Mesenchymal stem cell (in vitro differentiated cells and primary cell): ENCODE results near the gene MYG1.
A peak's percentile ranks its signal among the peaks of the same experiment; 100 is the strongest.

ENCODE experiments used
- DNase-seq: peaks from one replicate; pipeline ENCODE4 v3.0.0-alpha.2; 2013
- H2AFZ ChIP-seq: one replicate; pipeline ENCODE4 v1.6.1; 2013; ENCODE audit warnings: low read depth, mild to moderate bottlenecking, control low read depth, inconsistent platforms, low read length, moderate library complexity
- H2AK5ac ChIP-seq: 2 replicates; pipeline ENCODE4 v1.6.1; 2013; ENCODE audit warnings: low read length, moderate library complexity, mild to moderate bottlenecking, inconsistent platforms; ENCODE audit not compliant: severe bottlenecking
- H2BK120ac ChIP-seq: one replicate; pipeline ENCODE4 v1.6.1; 2013; ENCODE audit warnings: low read depth, mild to moderate bottlenecking, inconsistent platforms, low read length, moderate library complexity
- H2BK12ac ChIP-seq, 2 experiments: one replicate each; pipeline ENCODE4 v1.6.1; 2013; ENCODE audit warnings: inconsistent platforms in 2 of 2, low read length in 2 of 2, mild to moderate bottlenecking in 2 of 2, moderate library complexity in 2 of 2, control low read depth in 1 of 2
- H2BK15ac ChIP-seq: one replicate; pipeline ENCODE4 v1.6.1; 2013; ENCODE audit warnings: mild to moderate bottlenecking, low read depth, inconsistent platforms; ENCODE audit not compliant: poor library complexity, severe bottlenecking
- H2BK5ac ChIP-seq: 2 replicates; pipeline ENCODE4 v1.6.1; 2013; ENCODE audit warnings: low read depth, mild to moderate bottlenecking, low read length, control low read depth, inconsistent platforms; ENCODE audit not compliant: poor library complexity, severe bottlenecking
- H3K14ac ChIP-seq, 2 experiments: one replicate each; pipeline ENCODE4 v1.6.1; 2013; ENCODE audit warnings: inconsistent platforms in 2 of 2, low read length in 2 of 2, control low read depth in 1 of 2, mild to moderate bottlenecking in 1 of 2, moderate library complexity in 1 of 2
- H3K18ac ChIP-seq, 2 experiments: one replicate each; pipeline ENCODE4 v1.6.1; 2013; ENCODE audit warnings: inconsistent platforms in 2 of 2, low read length in 2 of 2, control low read depth in 1 of 2, low read depth in 1 of 2, mild to moderate bottlenecking in 1 of 2
- H3K23ac ChIP-seq, 2 experiments: one replicate each; pipeline ENCODE4 v1.6.1; 2013; ENCODE audit warnings: inconsistent platforms in 2 of 2, low read length in 2 of 2, mild to moderate bottlenecking in 2 of 2, moderate library complexity in 2 of 2, control low read depth in 1 of 2
- H3K27ac ChIP-seq: 2 replicates; pipeline ENCODE4 v1.5.1; 2013; ENCODE audit warnings: mild to moderate bottlenecking, moderate library complexity, low read length, control low read depth, inconsistent platforms; ENCODE audit not compliant: poor library complexity, severe bottlenecking
- H3K27me3 ChIP-seq, 2 experiments: 2 replicates each; pipeline versions ENCODE4 v1.6.1 to v1.7.0; 2013; ENCODE audit warnings: low read length in 2 of 2, mild to moderate bottlenecking in 2 of 2, moderate library complexity in 2 of 2, control low read depth in 1 of 2, inconsistent platforms in 1 of 2; ENCODE audit not compliant: control insufficient read depth in 1 of 2, insufficient read depth in 1 of 2
- H3K36me3 ChIP-seq, 2 experiments: 2 replicates each; pipeline versions ENCODE4 v1.6.1 to v1.7.0; 2013; ENCODE audit warnings: low read length in 2 of 2, control low read depth in 1 of 2, inconsistent platforms in 1 of 2, low read depth in 1 of 2, mild to moderate bottlenecking in 1 of 2; ENCODE audit not compliant: insufficient read depth in 2 of 2, control insufficient read depth in 1 of 2
- H3K4ac ChIP-seq, 2 experiments: one replicate each; pipeline ENCODE4 v1.6.1; 2013; ENCODE audit warnings: inconsistent platforms in 2 of 2, low read length in 2 of 2, mild to moderate bottlenecking in 2 of 2, moderate library complexity in 2 of 2, control low read depth in 1 of 2, low read depth in 1 of 2
- H3K4me1 ChIP-seq: 2 replicates; pipeline ENCODE4 v1.6.1; 2013; ENCODE audit warnings: low read depth, low read length, control low read depth; ENCODE audit not compliant: control insufficient read depth, insufficient read depth
- H3K4me2 ChIP-seq: 2 replicates; pipeline ENCODE4 v1.6.1; 2013; ENCODE audit warnings: low read length, mild to moderate bottlenecking, inconsistent platforms; ENCODE audit not compliant: poor library complexity, severe bottlenecking
- H3K4me3 ChIP-seq, 2 experiments: 2 replicates each; pipeline versions ENCODE4 v1.5.1 to v1.7.0; 2013; ENCODE audit warnings: low read length in 2 of 2, mild to moderate bottlenecking in 2 of 2, control low read depth in 1 of 2, low read depth in 1 of 2; ENCODE audit not compliant: insufficient read depth in 1 of 2
- H3K79me1 ChIP-seq: replicated peaks from 2 replicates; pipeline ENCODE4 v1.6.1; 2013; ENCODE audit warnings: mild to moderate bottlenecking, control low read depth, low read length, inconsistent platforms; ENCODE audit not compliant: poor library complexity, severe bottlenecking
- H3K9ac ChIP-seq: 2 replicates; pipeline ENCODE4 v1.7.0; 2013; ENCODE audit warnings: mild to moderate bottlenecking, low read length, moderate library complexity
- H3K9me3 ChIP-seq: 2 replicates; pipeline ENCODE4 v1.7.0; 2013; ENCODE audit warnings: mild to moderate bottlenecking, low read length; ENCODE audit not compliant: control insufficient read depth
- H4K8ac ChIP-seq: one replicate; pipeline ENCODE4 v1.6.1; 2013; ENCODE audit warnings: inconsistent platforms, mild to moderate bottlenecking, low read length, moderate library complexity
- H4K91ac ChIP-seq: one replicate; pipeline ENCODE4 v1.6.1; 2013; ENCODE audit warnings: mild to moderate bottlenecking, low read length, inconsistent platforms
- WGBS: methylation state at CpG from one replicate; pipeline ENCODE4 v1.1.7; 2013; ENCODE audit warnings: mixed read lengths; 5-methylcytosine and 5-hydroxymethylcytosine counted together

The MYG1 gene

DNA sequence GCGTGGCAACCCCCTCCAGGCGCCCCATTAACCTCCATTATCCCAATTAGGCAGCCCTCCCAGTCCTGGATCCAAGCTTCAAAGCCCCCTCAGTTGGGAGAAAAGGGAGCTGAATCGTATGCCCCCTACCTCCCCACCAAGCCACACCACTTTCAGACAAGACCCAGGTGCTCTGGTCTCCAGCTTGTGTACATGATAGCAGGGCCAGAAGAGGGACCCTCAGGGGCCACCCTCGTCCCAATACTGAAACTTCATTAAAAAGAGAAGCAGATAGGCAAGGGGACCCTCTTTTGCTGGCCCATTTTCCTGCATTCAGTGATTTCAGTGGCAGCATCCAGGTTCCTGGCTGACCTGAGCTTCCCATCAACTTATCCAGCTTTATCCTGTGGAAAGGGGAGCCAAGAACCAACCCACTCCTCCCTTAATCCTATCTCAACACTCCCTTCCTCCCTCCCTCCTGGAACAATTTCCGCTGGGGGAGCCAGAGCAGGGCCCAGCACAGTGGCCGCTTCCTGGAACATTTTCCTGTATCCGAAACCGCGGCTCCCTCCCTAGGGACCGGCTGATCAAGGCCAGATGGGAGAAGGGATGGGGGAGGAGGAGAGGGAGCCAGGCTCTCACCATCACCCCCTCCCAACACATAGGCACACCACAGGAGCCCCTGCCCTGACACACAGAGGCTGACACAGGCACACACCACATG is 46.1 kb downstream of the MYG1 start:
- H3K27ac ChIP-seq: peak overlapping the region; percentile 6
- peak overlapping the region; percentile 59 for H2BK120ac ChIP-seq
- DNase-seq: peak; percentile 56
- H4K91ac ChIP-seq: peak overlapping the region; percentile 48
- H3K9ac ChIP-seq: peak overlapping the region; percentile 87
- peaks cover 0 to 6% of the 10 kb centered on the region in 2 experiments for H3K27me3 ChIP-seq
- peak overlapping the region; percentile 13 for H2AK5ac ChIP-seq
- peak overlapping the region; percentile 95 for H3K4me2 ChIP-seq
- peak overlapping the region; percentile 89 to 96 for H3K18ac ChIP-seq
- peak overlapping the region; percentile 54 for H4K8ac ChIP-seq
- H3K4me1 ChIP-seq: peaks cover 14% of the 10 kb centered on the region
- H3K9me3 ChIP-seq: no peaks in the 10 kb centered on the region
- no peak overlapping the region for H2BK15ac ChIP-seq
- H2BK5ac ChIP-seq: no peak overlapping the region
- peak overlapping the region; percentile 54 to 82 for H3K4ac ChIP-seq
- 6% methylated on average over 6 of the region's 10 CpGs for WGBS
- H3K79me1 ChIP-seq: no peaks in the 10 kb centered on the region
- H2AFZ ChIP-seq: peak overlapping the region; percentile 47
- no peak overlapping the region for H3K14ac ChIP-seq
- peak overlapping the region in 1 of 2 experiments; percentile 70 for H2BK12ac ChIP-seq
- no peaks in the 10 kb centered on the region for H3K36me3 ChIP-seq
- H3K23ac ChIP-seq: no peak overlapping the region
- peak overlapping the region; percentile 54 to 87 for H3K4me3 ChIP-seq

DNA sequence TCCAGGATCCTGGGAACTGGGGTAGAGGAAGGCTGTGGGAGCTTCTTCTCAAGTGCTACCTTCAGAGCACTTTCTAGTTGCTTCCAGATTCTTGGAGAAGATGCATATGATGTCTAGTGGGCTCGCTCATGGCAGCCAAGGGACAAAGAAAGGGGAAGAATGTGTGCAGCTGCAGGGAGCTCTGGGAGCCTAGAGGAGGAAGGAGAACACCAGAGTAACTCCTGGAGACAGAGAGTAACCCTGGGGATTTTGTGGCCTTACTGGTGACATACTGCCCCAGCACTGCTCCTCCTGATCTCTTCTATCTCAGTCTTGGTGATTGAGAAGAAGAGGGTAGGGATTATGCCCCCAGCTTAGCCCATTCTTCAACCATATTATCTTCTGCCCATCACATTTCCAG is 47.0 kb downstream of the MYG1 start:
- no peak for DNase-seq
- Histone ChIP-seq H3K27me3 (no peaks in the 10 kb centered on the region), H3K79me1 (no peaks in the 10 kb centered on the region), H3K4me1 (peaks cover 14% of the 10 kb centered on the region), H3K4me2 (no peak overlapping the region), H2BK120ac (no peak overlapping the region), H4K8ac (no peak overlapping the region), H2AK5ac (no peak overlapping the region), H3K9me3 (no peaks in the 10 kb centered on the region), H2AFZ (peak overlapping the region; percentile 18), H4K91ac (no peak overlapping the region), H3K9ac (no peak overlapping the region), H2BK15ac (no peak overlapping the region), H3K14ac (no peak overlapping the region), H2BK12ac (peak overlapping the region; percentile 7 to 47), H3K4ac (no peak overlapping the region), H2BK5ac (no peak overlapping the region), H3K36me3 (no peaks in the 10 kb centered on the region), H3K4me3 (no peak overlapping the region), H3K27ac (no peak overlapping the region), H3K18ac (no peak overlapping the region), H3K23ac (no peak overlapping the region)
- WGBS: 63% methylated on average over 1 of the region's 1 CpG

GRCh38 chr12:53347905-53348304 is 48.4 kb downstream of the MYG1 start:
- no peak overlapping the region for H3K4me3 ChIP-seq
- H3K27ac ChIP-seq: no peak overlapping the region
- no peaks in the 10 kb centered on the region for H3K27me3 ChIP-seq
- H3K9ac ChIP-seq: no peak overlapping the region
- H4K8ac ChIP-seq: no peak overlapping the region
- no peak overlapping the region for H4K91ac ChIP-seq
- no peak overlapping the region for H3K23ac ChIP-seq
- H2BK5ac ChIP-seq: no peak overlapping the region
- no peak overlapping the region for H2BK12ac ChIP-seq
- no peaks in the 10 kb centered on the region for H3K36me3 ChIP-seq
- H2BK120ac ChIP-seq: no peak overlapping the region
- H3K79me1 ChIP-seq: no peaks in the 10 kb centered on the region
- H2AK5ac ChIP-seq: no peak overlapping the region
- H2BK15ac ChIP-seq: no peak overlapping the region
- no peak for DNase-seq
- H3K4me1 ChIP-seq: peaks cover 14% of the 10 kb centered on the region
- no peak overlapping the region for H3K18ac ChIP-seq
- WGBS: 95% methylated on average over 2 of the region's 4 CpGs
- no peaks in the 10 kb centered on the region for H3K9me3 ChIP-seq
- no peak overlapping the region for H3K4me2 ChIP-seq
- H3K14ac ChIP-seq: no peak overlapping the region
- H2AFZ ChIP-seq: no peak overlapping the region
- no peak overlapping the region for H3K4ac ChIP-seq

DNA sequence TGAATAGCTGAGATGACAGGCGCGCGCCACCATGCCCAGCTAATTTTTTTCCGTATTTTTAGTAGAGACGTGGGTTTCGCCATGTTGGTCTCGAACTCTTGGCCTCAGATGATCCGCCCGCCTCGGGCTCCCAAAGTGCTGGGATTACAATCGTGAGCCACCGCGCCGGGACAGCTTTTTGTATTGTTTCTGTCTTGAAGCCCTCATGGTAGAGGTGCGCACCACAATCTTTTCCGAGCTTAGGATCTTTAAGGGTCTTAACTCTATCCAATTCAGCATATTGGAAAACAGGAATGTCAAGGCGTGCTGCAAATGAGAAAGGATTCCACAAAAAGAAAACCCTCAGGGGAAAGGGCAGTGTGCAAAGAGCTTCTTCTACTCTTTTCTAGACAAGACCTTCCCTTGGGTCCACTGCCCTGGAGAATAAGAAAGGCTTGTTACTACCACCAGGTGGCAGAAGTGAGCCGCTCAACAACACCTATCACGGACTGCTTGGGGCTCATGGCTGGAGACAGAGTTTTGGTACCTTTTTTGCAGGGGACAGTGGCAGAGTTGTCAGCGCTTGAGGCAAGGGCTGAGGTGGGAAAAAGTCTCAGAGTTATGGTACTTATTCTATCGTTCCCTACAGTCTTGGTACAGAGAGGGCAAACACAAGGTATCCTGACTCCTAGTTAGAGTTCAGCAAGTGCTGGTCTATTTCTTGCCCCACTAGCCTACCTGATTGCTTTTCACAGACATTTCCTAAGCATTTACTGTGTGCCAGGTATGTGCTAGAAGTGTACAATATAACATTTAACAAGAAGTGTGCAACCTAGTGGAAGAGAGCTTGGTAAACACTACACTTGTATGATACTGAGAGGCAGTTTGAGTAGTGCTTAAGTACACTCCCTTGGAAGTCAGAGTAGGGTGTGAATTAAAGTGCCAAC is 53.1 kb downstream of the MYG1 start:
- Histone ChIP-seq H3K4me1 (no peaks in the 10 kb centered on the region), H3K36me3 (no peaks in the 10 kb centered on the region), H2BK120ac (no peak overlapping the region), H3K4ac (no peak overlapping the region), H2BK5ac (no peak overlapping the region), H2AK5ac (no peak overlapping the region), H3K18ac (no peak overlapping the region), H3K9ac (no peak overlapping the region), H3K9me3 (no peaks in the 10 kb centered on the region), H3K4me2 (no peak overlapping the region), H3K79me1 (no peaks in the 10 kb centered on the region), H3K27me3 (no peaks in the 10 kb centered on the region), H4K8ac (no peak overlapping the region), H4K91ac (no peak overlapping the region), H2BK15ac (no peak overlapping the region), H3K23ac (no peak overlapping the region), H3K14ac (no peak overlapping the region), H3K4me3 (no peak overlapping the region), H3K27ac (no peak overlapping the region), H2AFZ (no peak overlapping the region), H2BK12ac (peak overlapping the region in 1 of 2 experiments; percentile 42)
- DNase-seq: peak; percentile 85
- WGBS: 70% methylated on average over 20 of the region's 21 CpGs
